ENCODE measurements around the gene TAF3.

The TAF3 gene

GRCh38 chr10:7942316-7942715 is 124.0 kb downstream of the TAF3 start:
- Histone ChIP-seq H3K27ac (ENCODE audit: low read length) (no peak overlapping the region), H3K4me1 (ENCODE audit: control insufficient read depth in 1 of 2, insufficient read depth in 2 of 2, low read length in 2 of 2) (no peaks in the 10 kb centered on the region), H3K9me3 (ENCODE audit: control insufficient read depth in 1 of 2, low read length in 2 of 2) (no peaks in the 10 kb centered on the region), H3K36me3 (ENCODE audit: control insufficient read depth in 1 of 2, insufficient read depth in 2 of 2, low read length in 2 of 2) (no peaks in the 10 kb centered on the region), H3K4me3 (ENCODE audit: low read depth in 1 of 2, low read length in 2 of 2) (no peak overlapping the region), H3K27me3 (ENCODE audit: low read depth, low read length) (no peaks in the 10 kb centered on the region)

- H3K27ac ChIP-seq (ENCODE audit: low read length): no peak overlapping the region
- H3K9me3 ChIP-seq (ENCODE audit: control insufficient read depth in 1 of 2, low read length in 2 of 2): no peaks in the 10 kb centered on the region
- H3K4me3 ChIP-seq (ENCODE audit: low read depth in 1 of 2, low read length in 2 of 2): no peak overlapping the region
- no peaks in the 10 kb centered on the region for H3K4me1 ChIP-seq (ENCODE audit: control insufficient read depth in 1 of 2, insufficient read depth in 2 of 2, low read length in 2 of 2)
- H3K27me3 ChIP-seq (ENCODE audit: low read depth, low read length): no peaks in the 10 kb centered on the region
- no peaks in the 10 kb centered on the region for H3K36me3 ChIP-seq (ENCODE audit: control insufficient read depth in 1 of 2, insufficient read depth in 2 of 2, low read length in 2 of 2)
These were observed 124.6 kb downstream of the TAF3 start for GRCh38 chr10:7942859-7943258.

GRCh38 chr10:7944215-7944480 is 125.8 kb downstream of the TAF3 start:
- Histone ChIP-seq H3K27ac (ENCODE audit: low read length) (no peak overlapping the region), H3K36me3 (ENCODE audit: control insufficient read depth in 1 of 2, insufficient read depth in 2 of 2, low read length in 2 of 2) (no peaks in the 10 kb centered on the region), H3K4me1 (ENCODE audit: control insufficient read depth in 1 of 2, insufficient read depth in 2 of 2, low read length in 2 of 2) (no peaks in the 10 kb centered on the region), H3K27me3 (ENCODE audit: low read depth, low read length) (no peaks in the 10 kb centered on the region), H3K4me3 (ENCODE audit: low read depth in 1 of 2, low read length in 2 of 2) (no peak overlapping the region), H3K9me3 (ENCODE audit: control insufficient read depth in 1 of 2, low read length in 2 of 2) (no peaks in the 10 kb centered on the region)

- H3K27ac ChIP-seq (ENCODE audit: low read length): no peak overlapping the region
- no peaks in the 10 kb centered on the region for H3K9me3 ChIP-seq (ENCODE audit: control insufficient read depth in 1 of 2, low read length in 2 of 2)
- H3K4me3 ChIP-seq (ENCODE audit: low read depth in 1 of 2, low read length in 2 of 2): no peak overlapping the region
- no peaks in the 10 kb centered on the region for H3K4me1 ChIP-seq (ENCODE audit: control insufficient read depth in 1 of 2, insufficient read depth in 2 of 2, low read length in 2 of 2)
- H3K36me3 ChIP-seq (ENCODE audit: control insufficient read depth in 1 of 2, insufficient read depth in 2 of 2, low read length in 2 of 2): no peaks in the 10 kb centered on the region
- no peaks in the 10 kb centered on the region for H3K27me3 ChIP-seq (ENCODE audit: low read depth, low read length)
These were observed 126.2 kb downstream of the TAF3 start for GRCh38 chr10:7944537-7944936.

- Histone ChIP-seq H3K36me3 (ENCODE audit: control insufficient read depth in 1 of 2, insufficient read depth in 2 of 2, low read length in 2 of 2) (no peaks in the 10 kb centered on the region), H3K27ac (ENCODE audit: low read length) (no peak overlapping the region), H3K9me3 (ENCODE audit: control insufficient read depth in 1 of 2, low read length in 2 of 2) (no peaks in the 10 kb centered on the region), H3K4me1 (ENCODE audit: control insufficient read depth in 1 of 2, insufficient read depth in 2 of 2, low read length in 2 of 2) (no peaks in the 10 kb centered on the region), H3K4me3 (ENCODE audit: low read depth in 1 of 2, low read length in 2 of 2) (no peak overlapping the region), H3K27me3 (ENCODE audit: low read depth, low read length) (no peaks in the 10 kb centered on the region)
These were observed 126.7 kb downstream of the TAF3 start for GRCh38 chr10:7945034-7945433.

- H3K4me3 ChIP-seq (ENCODE audit: low read depth in 1 of 2, low read length in 2 of 2): no peak overlapping the region
- peaks cover 0 to 2% of the 10 kb centered on the region in 2 donors for H3K9me3 ChIP-seq (ENCODE audit: control insufficient read depth in 1 of 2, low read length in 2 of 2)
- H3K4me1 ChIP-seq (ENCODE audit: control insufficient read depth in 1 of 2, insufficient read depth in 2 of 2, low read length in 2 of 2): no peaks in the 10 kb centered on the region
- H3K36me3 ChIP-seq (ENCODE audit: control insufficient read depth in 1 of 2, insufficient read depth in 2 of 2, low read length in 2 of 2): no peaks in the 10 kb centered on the region
- no peak overlapping the region for H3K27ac ChIP-seq (ENCODE audit: low read length)
- no peaks in the 10 kb centered on the region for H3K27me3 ChIP-seq (ENCODE audit: low read depth, low read length)
These were observed 127.3 kb downstream of the TAF3 start for GRCh38 chr10:7945469-7946187.

GRCh38 chr10:7948371-7949000 is 130.2 kb downstream of the TAF3 start:
- H3K4me1 ChIP-seq (ENCODE audit: control insufficient read depth in 1 of 2, insufficient read depth in 2 of 2, low read length in 2 of 2): no peaks in the 10 kb centered on the region
- H3K36me3 ChIP-seq (ENCODE audit: control insufficient read depth in 1 of 2, insufficient read depth in 2 of 2, low read length in 2 of 2): no peaks in the 10 kb centered on the region
- no peak overlapping the region for H3K27ac ChIP-seq (ENCODE audit: low read length)
- no peak overlapping the region for H3K4me3 ChIP-seq (ENCODE audit: low read depth in 1 of 2, low read length in 2 of 2)
- H3K27me3 ChIP-seq (ENCODE audit: low read depth, low read length): no peaks in the 10 kb centered on the region
- H3K9me3 ChIP-seq (ENCODE audit: control insufficient read depth in 1 of 2, low read length in 2 of 2): peaks cover 0 to 8% of the 10 kb centered on the region in 2 donors

- H3K4me3 ChIP-seq (ENCODE audit: low read depth in 1 of 2, low read length in 2 of 2): no peak overlapping the region
- no peaks in the 10 kb centered on the region for H3K36me3 ChIP-seq (ENCODE audit: control insufficient read depth in 1 of 2, insufficient read depth in 2 of 2, low read length in 2 of 2)
- no peaks in the 10 kb centered on the region for H3K27me3 ChIP-seq (ENCODE audit: low read depth, low read length)
- H3K9me3 ChIP-seq (ENCODE audit: control insufficient read depth in 1 of 2, low read length in 2 of 2): peaks cover 0 to 8% of the 10 kb centered on the region in 2 donors
- no peaks in the 10 kb centered on the region for H3K4me1 ChIP-seq (ENCODE audit: control insufficient read depth in 1 of 2, insufficient read depth in 2 of 2, low read length in 2 of 2)
- no peak overlapping the region for H3K27ac ChIP-seq (ENCODE audit: low read length)
These were observed 132.9 kb downstream of the TAF3 start for GRCh38 chr10:7950981-7951847.

GRCh38 chr10:7952266-7952665 is 134.0 kb downstream of the TAF3 start:
- Histone ChIP-seq H3K4me1 (ENCODE audit: control insufficient read depth in 1 of 2, insufficient read depth in 2 of 2, low read length in 2 of 2) (peaks cover 0 to 3% of the 10 kb centered on the region in 2 donors), H3K27ac (ENCODE audit: low read length) (no peak overlapping the region), H3K27me3 (ENCODE audit: low read depth, low read length) (no peaks in the 10 kb centered on the region), H3K36me3 (ENCODE audit: control insufficient read depth in 1 of 2, insufficient read depth in 2 of 2, low read length in 2 of 2) (no peaks in the 10 kb centered on the region), H3K9me3 (ENCODE audit: control insufficient read depth in 1 of 2, low read length in 2 of 2) (peaks cover 0 to 8% of the 10 kb centered on the region in 2 donors), H3K4me3 (ENCODE audit: low read depth in 1 of 2, low read length in 2 of 2) (no peak overlapping the region)

- H3K4me3 ChIP-seq (ENCODE audit: low read depth in 1 of 2, low read length in 2 of 2): no peak overlapping the region
- no peaks in the 10 kb centered on the region for H3K27me3 ChIP-seq (ENCODE audit: low read depth, low read length)
- no peaks in the 10 kb centered on the region for H3K36me3 ChIP-seq (ENCODE audit: control insufficient read depth in 1 of 2, insufficient read depth in 2 of 2, low read length in 2 of 2)
- H3K4me1 ChIP-seq (ENCODE audit: control insufficient read depth in 1 of 2, insufficient read depth in 2 of 2, low read length in 2 of 2): peaks cover 0 to 3% of the 10 kb centered on the region in 2 donors
- H3K9me3 ChIP-seq (ENCODE audit: control insufficient read depth in 1 of 2, low read length in 2 of 2): peaks cover 0 to 8% of the 10 kb centered on the region in 2 donors
- no peak overlapping the region for H3K27ac ChIP-seq (ENCODE audit: low read length)
These were observed 135.1 kb downstream of the TAF3 start for GRCh38 chr10:7953447-7953846.

- no peaks in the 10 kb centered on the region for H3K36me3 ChIP-seq (ENCODE audit: control insufficient read depth in 1 of 2, insufficient read depth in 2 of 2, low read length in 2 of 2)
- H3K4me3 ChIP-seq (ENCODE audit: low read depth in 1 of 2, low read length in 2 of 2): no peak overlapping the region
- peaks cover 0 to 7% of the 10 kb centered on the region in 2 donors for H3K9me3 ChIP-seq (ENCODE audit: control insufficient read depth in 1 of 2, low read length in 2 of 2)
- H3K27ac ChIP-seq (ENCODE audit: low read length): no peak overlapping the region
- H3K27me3 ChIP-seq (ENCODE audit: low read depth, low read length): no peaks in the 10 kb centered on the region
- H3K4me1 ChIP-seq (ENCODE audit: control insufficient read depth in 1 of 2, insufficient read depth in 2 of 2, low read length in 2 of 2): peaks cover 0 to 3% of the 10 kb centered on the region in 2 donors
These were observed 137.1 kb downstream of the TAF3 start for GRCh38 chr10:7955446-7955845.
